H1 (cell line): ENCODE results near the gene ELMOD2. TPM values are rescaled to one million over a fixed set of nuclear protein-coding genes. Genes with fewer than 3 reads are reported as not detected.

Source experiments
- CTCF ChIA-PET: fragments of 300-600 bp; sonication (Branson Sonifier 250); formaldehyde crosslinking; loops from one replicate; lab custom pipeline; 2021; ENCODE audit not compliant: partially characterized antibody; lab: Charles Lee
- POLR2A ChIA-PET: fragments of 300-600 bp; sonication (Branson Sonifier 250); formaldehyde crosslinking; loops from one replicate; lab custom pipeline; 2021; ENCODE audit warnings: inconsistent platforms; ENCODE audit not compliant: partially characterized antibody; lab: Charles Lee
- DNase-seq, 2 experiments: peaks; one replicate each; pipeline versions ENCODE4 v3.0.0 to v3.0.0-alpha.2; 2010 to 2022; ENCODE audit warnings: low spot score in 2 of 2, low read depth in 1 of 2, mixed read lengths in 1 of 2
- FAIRE-seq: peaks from 2 replicates; lab custom pipeline; 2011; peaks lifted over from hg19 to GRCh38; lab: Jason Lieb, UNC
- H2AFZ ChIP-seq: 2 replicates; pipeline ENCODE4 v1.8.1; 2012; ENCODE audit warnings: low read length, inconsistent platforms
- H2AK5ac ChIP-seq: 2 replicates; pipeline ENCODE4 v1.6.1; 2013; ENCODE audit warnings: low read depth, low read length
- H2BK120ac ChIP-seq: replicated peaks from 2 replicates; pipeline ENCODE3; 2013; ENCODE audit warnings: low read depth, low read length, inconsistent platforms
- H2BK12ac ChIP-seq: 2 replicates; pipeline ENCODE4 v1.6.1; 2013; ENCODE audit warnings: low read depth, low read length
- H2BK15ac ChIP-seq: 2 replicates; pipeline ENCODE4 v1.6.1; 2013; ENCODE audit warnings: low read length
- H2BK20ac ChIP-seq: 2 replicates; pipeline ENCODE4 v1.6.1; 2013; ENCODE audit warnings: low read length
- H2BK5ac ChIP-seq: 2 replicates; pipeline ENCODE4 v1.6.1; 2013; ENCODE audit warnings: low read depth, low read length
- H3K14ac ChIP-seq: 2 replicates; pipeline ENCODE4 v1.6.1; 2013; ENCODE audit warnings: inconsistent platforms; ENCODE audit not compliant: insufficient read length
- H3K18ac ChIP-seq: 2 replicates; pipeline ENCODE4 v1.6.1; 2013; ENCODE audit warnings: low read length; ENCODE audit errors: extremely low read depth
- H3K23ac ChIP-seq: 2 replicates; pipeline ENCODE4 v1.6.1; 2013; ENCODE audit warnings: inconsistent platforms; ENCODE audit not compliant: insufficient read length
- H3K23me2 ChIP-seq: 2 replicates; pipeline ENCODE4 v1.6.1; 2013; ENCODE audit warnings: low read depth, low read length
- H3K27ac ChIP-seq: 2 replicates; pipeline ENCODE4 v1.6.1; 2011; ENCODE audit warnings: low read depth, low read length, inconsistent platforms
- H3K27me3 ChIP-seq, 4 experiments: replicated peaks in 1 of 4; 1 replicate in 1 of 4; 2 replicates in 3 of 4; pipeline versions ENCODE4 v1.6.1 to v1.8.1; 2011 to 2013; ENCODE audit warnings: low read length in 3 of 4, mild to moderate bottlenecking in 3 of 4, inconsistent platforms in 2 of 4, mixed read lengths in 2 of 4, moderate library complexity in 1 of 4; ENCODE audit not compliant: control insufficient read depth in 3 of 4, insufficient read depth in 3 of 4; ENCODE audit errors: extremely low read depth in 1 of 4
- H3K36me3 ChIP-seq, 4 experiments: 2 replicates each; pipeline versions ENCODE4 v1.6.1 to v1.8.1; 2011 to 2013; ENCODE audit warnings: mild to moderate bottlenecking in 4 of 4, low read length in 3 of 4, moderate library complexity in 2 of 4, control low read depth in 1 of 4, inconsistent platforms in 1 of 4; ENCODE audit not compliant: insufficient read depth in 4 of 4, control insufficient read depth in 2 of 4
- H3K4ac ChIP-seq: replicated peaks from 2 replicates; pipeline ENCODE3; 2013; ENCODE audit warnings: low read length, low read depth, mixed read lengths, inconsistent platforms; ENCODE audit not compliant: insufficient read length
- H3K4me1 ChIP-seq, 4 experiments: replicated peaks in 1 of 4; 1 replicate in 1 of 4; 2 replicates in 3 of 4; pipeline versions ENCODE4 v1.6.1 to v1.8.1; 2011 to 2013; ENCODE audit warnings: low read length in 3 of 4, inconsistent platforms in 2 of 4, mixed read lengths in 1 of 4; ENCODE audit not compliant: insufficient read depth in 4 of 4, control insufficient read depth in 3 of 4
- H3K4me2 ChIP-seq, 2 experiments: 2 replicates each; pipeline versions ENCODE4 v1.6.1 to v1.8.1; 2011 to 2013; ENCODE audit warnings: low read depth in 2 of 2, low read length in 2 of 2, control low read depth in 1 of 2, inconsistent platforms in 1 of 2, mild to moderate bottlenecking in 1 of 2; ENCODE audit not compliant: insufficient read depth in 1 of 2
- H3K4me3 ChIP-seq, 4 experiments: fragments of 200-600, 300-600 bp in 1 of 4; sonication (generic), shearing (Covaris generic), sonication (Bioruptor Twin) in 1 of 4; 2 replicates each; pipeline versions ENCODE4 v1.5.1 to v1.8.1; 2011 to 2016; ENCODE audit warnings: low read length in 4 of 4, low read depth in 3 of 4, control low read depth in 2 of 4, inconsistent platforms in 2 of 4, mild to moderate bottlenecking in 2 of 4, mixed read lengths in 1 of 4, moderate library complexity in 1 of 4; ENCODE audit not compliant: insufficient read depth in 2 of 4; ENCODE audit errors: extremely low read depth in 1 of 4
- H3K56ac ChIP-seq: replicated peaks from 2 replicates; pipeline ENCODE3; 2013; ENCODE audit warnings: low read depth, mild to moderate bottlenecking, mixed read lengths, low read length, inconsistent platforms; ENCODE audit not compliant: insufficient read length
- H3K79me1 ChIP-seq: 2 replicates; pipeline ENCODE4 v1.6.1; 2013; ENCODE audit warnings: low read depth, low read length, control low read depth
- H3K79me2 ChIP-seq, 2 experiments: 2 replicates each; pipeline versions ENCODE4 v1.6.1 to v1.8.1; 2012 to 2013; ENCODE audit warnings: low read length in 2 of 2, mild to moderate bottlenecking in 2 of 2, inconsistent platforms in 1 of 2; ENCODE audit not compliant: insufficient read depth in 2 of 2, control insufficient read depth in 1 of 2
- H3K9ac ChIP-seq, 4 experiments: replicated peaks in 1 of 4; 1 replicate in 1 of 4; 2 replicates in 3 of 4; pipeline versions ENCODE4 v1.6.1 to v1.8.1; 2011 to 2013; ENCODE audit warnings: low read depth in 3 of 4, low read length in 3 of 4, control low read depth in 2 of 4, mild to moderate bottlenecking in 2 of 4, moderate library complexity in 2 of 4, inconsistent platforms in 1 of 4; ENCODE audit errors: extremely low read depth in 1 of 4
- H3K9me3 ChIP-seq, 2 experiments: 2 replicates each; pipeline versions ENCODE4 v1.6.1 to v1.8.1; 2012 to 2013; ENCODE audit warnings: mild to moderate bottlenecking in 2 of 2, moderate library complexity in 2 of 2, control low read depth in 1 of 2, inconsistent platforms in 1 of 2, low read depth in 1 of 2, low read length in 1 of 2, mixed read lengths in 1 of 2; ENCODE audit not compliant: insufficient read depth in 2 of 2
- H4K20me1 ChIP-seq, 2 experiments: replicated peaks in 1 of 2; 2 replicates each; pipeline versions ENCODE3 to v1.8.1; 2011 to 2013; ENCODE audit warnings: inconsistent platforms in 2 of 2, low read length in 2 of 2, mild to moderate bottlenecking in 1 of 2; ENCODE audit not compliant: insufficient read depth in 2 of 2, control insufficient read depth in 1 of 2
- H4K5ac ChIP-seq: 2 replicates; pipeline ENCODE4 v1.6.1; 2013; ENCODE audit warnings: low read length, low read depth, mixed read lengths, inconsistent platforms; ENCODE audit not compliant: insufficient read length
- H4K8ac ChIP-seq: 2 replicates; pipeline ENCODE4 v1.8.0; 2013; ENCODE audit warnings: mild to moderate bottlenecking, moderate library complexity, low read length, inconsistent platforms; ENCODE audit not compliant: insufficient read depth; ENCODE audit errors: extremely low read depth
- H4K91ac ChIP-seq: replicated peaks from 2 replicates; pipeline ENCODE3; 2013; ENCODE audit warnings: low read length, mixed read lengths, inconsistent platforms; ENCODE audit not compliant: insufficient read length
- CBX5 ChIP-seq: fragments of 300-800, 300-1000 bp; sonication (generic); IDR thresholded peaks from 2 replicates; pipeline ENCODE4 v1.7.1; 2016; ENCODE audit warnings: antibody characterized with exemption, low read length, low read depth
- RAD21 ChIP-seq, 2 experiments: IDR thresholded peaks in 1 of 2; conservative IDR thresholded peaks in 1 of 2; 2 replicates each; pipeline ENCODE4 v1.6.1; 2011; ENCODE audit warnings: low read depth in 2 of 2, low read length in 2 of 2, improper control_type of control experiment in 1 of 2, inconsistent platforms in 1 of 2, mild to moderate bottlenecking in 1 of 2, moderate library complexity in 1 of 2
- SP2 ChIP-seq: IDR thresholded peaks from 2 replicates; pipeline ENCODE4 v1.6.1; 2012; ENCODE audit warnings: mild to moderate bottlenecking, low read length, inconsistent platforms
- SUZ12 ChIP-seq: fragments of 200-600 bp; sonication (generic); IDR thresholded peaks from 2 replicates; pipeline ENCODE4 v1.6.1; 2012; ENCODE audit warnings: mild to moderate bottlenecking, inconsistent platforms, low read length, moderate library complexity, mixed read lengths
- TBP ChIP-seq: IDR thresholded peaks from 2 replicates; pipeline ENCODE4 v1.6.1; 2011; ENCODE audit warnings: low read depth, low read length, improper control_type of control experiment
- WGBS, 2 experiments: shearing (Covaris generic) in 1 of 2; methylation state at CpG; one replicate each; pipeline versions ENCODE4 v1.1.6 to v1.1.7; 2013 to 2015; ENCODE audit warnings: low lambda C conversion rate in 2 of 2, mixed read lengths in 2 of 2, inconsistent platforms in 1 of 2, low coverage in 1 of 2, missing lambda C conversion rate in 1 of 2; ENCODE audit not compliant: insufficient replicate concordance in 2 of 2, insufficient coverage in 1 of 2, insufficient read length in 1 of 2; ENCODE audit errors: extremely low coverage in 1 of 2, missing lambda C conversion rate in 1 of 2; 5-methylcytosine and 5-hydroxymethylcytosine counted together
- polyA plus RNA-seq, 7 experiments: library from polyadenylated mRNA; depleted of rRNA in 3 of 7; stranded (reverse) in 5 of 7; unstranded in 2 of 7; fragments of >200 nt in 5 of 7; fragments of 200-250 nt in 2 of 7; gene quantifications; 1 replicate in 5 of 7; 2 replicates in 1 of 7; 4 replicates in 1 of 7; pipeline versions ENCODE4 v1.2.1 to v1.2.3, GENCODE V29; 2011 to 2013; ENCODE audit warnings: missing spikeins in 2 of 7, mixed read lengths in 2 of 7
- total RNA-seq: library from RNA; stranded (reverse); fragmentation: NEBNext Ultra II Directional; extraction: Animal tissue kit (Norgen Biotek cat#: 25700); gene quantifications from 2 replicates; pipeline ENCODE4 v1.2.1, GENCODE V29; 2021

ELMOD2 gene
- total and polyA plus RNA-seq, 2 of the 8 experiments (the other 6 are each of a cell fraction or from before 2014, with no cell fraction given) = 6.6 to 27.9 TPM

DNA sequence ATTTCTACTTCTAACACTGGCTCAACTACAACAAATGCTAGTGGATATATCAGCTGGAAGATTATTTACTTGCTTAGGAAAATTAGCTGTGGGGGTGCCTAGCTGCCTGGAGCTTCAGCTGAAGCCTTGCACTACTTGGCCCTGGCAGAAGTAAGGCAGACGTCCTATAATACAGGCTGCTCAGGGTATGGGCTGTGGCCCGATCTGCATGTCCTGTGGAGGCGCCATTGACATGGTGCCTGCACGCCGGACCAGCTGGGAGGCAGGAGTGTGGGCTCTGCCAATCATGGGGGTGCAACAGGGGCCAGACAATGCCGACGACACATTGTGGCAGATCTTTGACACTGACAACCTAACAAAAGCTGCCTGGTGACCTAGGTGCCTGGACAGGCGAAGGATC lies 76.4 kb downstream of the ELMOD2 start:
- Histone ChIP-seq H3K4me3 (no peak overlapping the region), H3K79me2 (no peaks in the 10 kb centered on the region), H3K23me2 (no peaks in the 10 kb centered on the region), H3K56ac (no peak overlapping the region), H3K14ac (no peak overlapping the region), H3K23ac (no peak overlapping the region), H3K79me1 (no peaks in the 10 kb centered on the region; the same call in 1 of the 2 replicates), H3K4ac (no peak overlapping the region), H2BK15ac (no peak overlapping the region), H4K91ac (no peak overlapping the region), H3K36me3 (no peaks in the 10 kb centered on the region), H3K18ac (no peak overlapping the region), H2BK5ac (no peak overlapping the region), H3K4me2 (no peak overlapping the region), H3K27me3 (no peaks in the 10 kb centered on the region), H2BK12ac (no peak overlapping the region), H2AFZ (no peak overlapping the region), H2BK120ac (no peak overlapping the region), H3K4me1 (no peaks in the 10 kb centered on the region), H3K9ac (no peak overlapping the region), H2BK20ac (no peak overlapping the region), H3K9me3 (no peaks in the 10 kb centered on the region), H4K20me1 (no peaks in the 10 kb centered on the region), H4K5ac (no peak overlapping the region), H4K8ac (no peak overlapping the region), H2AK5ac (no peak overlapping the region), H3K27ac (no peak overlapping the region)
- 87% methylated on average over 8 of the region's 8 CpGs; no CpG with 5 or more reads in 1 of the 2 experiments for WGBS, 2 experiments
- ChIA-PET POLR2A (no interaction called here), CTCF (interaction anchor here (1.1 to 2.3 kb wide), 6 partner anchors 9 to 241 kb away, joined by 4 to 9 read pairs (median 4); no protein-coding TSS in a partner anchor)
- DNase-seq = no peak
- FAIRE-seq = no peak
- TF ChIP-seq TBP (no peak), SP2 (no peak), RAD21 (IDR thresholded peaks at IDR 0.05 in 1 of 2, conservative IDR thresholded peaks at IDR 0.05 in 1 of 2; ENCODE audit: low read depth in 2 of 2, low read length in 2 of 2) (no peak; a peak in 1 of 4 replicates), CBX5 (no peak), SUZ12 (no peak)
